Measurements from ENCODE around the gene C21orf91. TPM values are rescaled to one million over a fixed set of nuclear protein-coding genes. Genes with fewer than 3 reads are reported as not detected.

Gene C21orf91
- polyA plus RNA-seq, 1 experiment: 17.5 TPM

DNA sequence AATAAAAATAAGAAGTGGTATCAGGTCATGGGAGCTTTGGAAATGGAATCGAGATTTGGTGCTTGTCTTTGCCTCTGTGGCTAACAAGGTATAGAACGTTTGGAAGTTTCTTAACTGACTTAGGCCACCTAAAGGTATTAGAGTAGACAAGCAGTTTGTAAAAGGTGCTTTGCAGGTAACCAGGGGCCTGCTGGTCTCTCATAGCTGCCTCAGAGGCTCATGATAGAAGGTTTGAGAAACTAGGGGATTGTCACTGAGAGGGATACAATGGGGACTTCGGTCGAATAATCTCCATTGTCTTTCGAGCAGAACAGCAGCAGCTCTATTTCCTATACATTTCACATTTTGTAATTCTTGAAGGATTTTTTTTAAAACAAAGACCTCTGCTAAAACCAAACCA, 37.6 kb downstream of the C21orf91 start:
- DNase-seq (ENCODE audit: low read depth, low spot score): no peak
- H3K9me3 ChIP-seq (ENCODE audit: control insufficient read depth, insufficient read depth, low read length): no peaks in the 10 kb centered on the region
- ChIA-PET CTCF (interaction anchor here (1.2 kb wide), 1 partner anchor 102 kb away, joined by 3 read pairs; no protein-coding TSS in a partner anchor), POLR2A (no interaction called here)
- no peak overlapping the region for H3K27ac ChIP-seq (ENCODE audit: low read depth, low read length)
- H3K4me3 ChIP-seq (ENCODE audit: low read depth, low read length): no peak overlapping the region
- no peaks in the 10 kb centered on the region for H3K27me3 ChIP-seq (ENCODE audit: control insufficient read depth, insufficient read depth, low read length)
- TF ChIP-seq, protein P1, sequence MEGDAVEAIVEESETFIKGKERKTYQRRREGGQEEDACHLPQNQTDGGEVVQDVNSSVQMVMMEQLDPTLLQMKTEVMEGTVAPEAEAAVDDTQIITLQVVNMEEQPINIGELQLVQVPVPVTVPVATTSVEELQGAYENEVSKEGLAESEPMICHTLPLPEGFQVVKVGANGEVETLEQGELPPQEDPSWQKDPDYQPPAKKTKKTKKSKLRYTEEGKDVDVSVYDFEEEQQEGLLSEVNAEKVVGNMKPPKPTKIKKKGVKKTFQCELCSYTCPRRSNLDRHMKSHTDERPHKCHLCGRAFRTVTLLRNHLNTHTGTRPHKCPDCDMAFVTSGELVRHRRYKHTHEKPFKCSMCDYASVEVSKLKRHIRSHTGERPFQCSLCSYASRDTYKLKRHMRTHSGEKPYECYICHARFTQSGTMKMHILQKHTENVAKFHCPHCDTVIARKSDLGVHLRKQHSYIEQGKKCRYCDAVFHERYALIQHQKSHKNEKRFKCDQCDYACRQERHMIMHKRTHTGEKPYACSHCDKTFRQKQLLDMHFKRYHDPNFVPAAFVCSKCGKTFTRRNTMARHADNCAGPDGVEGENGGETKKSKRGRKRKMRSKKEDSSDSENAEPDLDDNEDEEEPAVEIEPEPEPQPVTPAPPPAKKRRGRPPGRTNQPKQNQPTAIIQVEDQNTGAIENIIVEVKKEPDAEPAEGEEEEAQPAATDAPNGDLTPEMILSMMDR (IDR thresholded peaks at IDR 0.05; ENCODE audit: low read depth, low read length): no peak

DNA sequence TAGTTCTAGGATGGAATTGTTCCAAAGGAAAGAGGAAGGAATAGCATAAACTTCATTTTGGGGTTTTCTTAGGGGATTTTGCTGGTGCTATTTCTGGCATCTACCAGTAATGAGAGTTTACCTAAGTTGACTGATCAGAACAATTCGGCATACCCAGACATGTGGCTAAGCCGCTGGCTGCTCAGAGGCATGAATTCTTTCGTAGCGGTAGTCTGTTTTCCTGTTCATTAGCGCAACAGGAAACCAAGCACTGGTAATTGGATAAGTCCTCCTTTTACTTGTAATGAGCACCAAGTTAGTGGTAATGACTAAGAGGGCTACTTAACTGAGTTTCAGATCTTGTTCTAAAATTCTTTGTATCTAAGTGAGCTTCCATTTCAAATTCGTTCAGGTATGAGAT, 38.6 kb downstream of the C21orf91 start:
- H3K27ac ChIP-seq (ENCODE audit: low read depth, low read length): no peak overlapping the region
- H3K4me3 ChIP-seq (ENCODE audit: low read depth, low read length): no peak overlapping the region
- TF ChIP-seq, protein P1 (IDR thresholded peaks at IDR 0.05; ENCODE audit: low read depth, low read length): no peak
- CTCF ChIA-PET: interaction anchor here (1.2 kb wide), 1 partner anchor 101 kb away, joined by 3 read pairs; no protein-coding TSS in a partner anchor
- H3K27me3 ChIP-seq (ENCODE audit: control insufficient read depth, insufficient read depth, low read length): no peaks in the 10 kb centered on the region
- POLR2A ChIA-PET: no interaction called here
- H3K9me3 ChIP-seq (ENCODE audit: control insufficient read depth, insufficient read depth, low read length): 0 out of 2 replicates have a peak, but pooled peaks cover 3% of the 10 kb centered on the region
- no peak for DNase-seq (ENCODE audit: low read depth, low spot score)

DNA sequence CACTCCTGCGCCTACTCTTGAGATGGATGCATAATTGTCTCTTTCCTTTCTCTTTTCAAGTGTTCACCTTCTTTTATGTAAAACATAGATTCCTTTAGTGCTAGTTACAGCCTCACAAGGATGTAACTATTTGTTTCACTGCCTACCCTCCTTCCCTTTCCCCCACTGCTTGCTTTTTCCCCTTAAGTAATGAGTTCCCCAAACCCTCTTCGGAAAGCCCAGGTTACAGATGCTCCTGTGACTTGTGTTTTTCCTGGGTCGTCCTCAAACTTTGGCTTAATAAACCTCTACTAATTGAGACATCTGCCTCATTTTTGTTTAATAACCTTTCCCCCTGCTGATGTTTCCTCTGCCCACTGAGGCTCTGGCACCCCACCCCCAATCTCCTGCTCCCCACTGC, 39.2 kb downstream of the C21orf91 start:
- CTCF ChIA-PET: no interaction called here
- no peak for DNase-seq (ENCODE audit: low read depth, low spot score)
- POLR2A ChIA-PET: no interaction called here
- TF ChIP-seq, protein P1 (IDR thresholded peaks at IDR 0.05; ENCODE audit: low read depth, low read length): no peak
- Histone ChIP-seq H3K27me3 (ENCODE audit: control insufficient read depth, insufficient read depth, low read length) (no peaks in the 10 kb centered on the region), H3K4me3 (ENCODE audit: low read depth, low read length) (no peak overlapping the region), H3K27ac (ENCODE audit: low read depth, low read length) (no peak overlapping the region), H3K9me3 (ENCODE audit: control insufficient read depth, insufficient read depth, low read length) (0 out of 2 replicates have a peak, but pooled peaks cover 3% of the 10 kb centered on the region)

DNA sequence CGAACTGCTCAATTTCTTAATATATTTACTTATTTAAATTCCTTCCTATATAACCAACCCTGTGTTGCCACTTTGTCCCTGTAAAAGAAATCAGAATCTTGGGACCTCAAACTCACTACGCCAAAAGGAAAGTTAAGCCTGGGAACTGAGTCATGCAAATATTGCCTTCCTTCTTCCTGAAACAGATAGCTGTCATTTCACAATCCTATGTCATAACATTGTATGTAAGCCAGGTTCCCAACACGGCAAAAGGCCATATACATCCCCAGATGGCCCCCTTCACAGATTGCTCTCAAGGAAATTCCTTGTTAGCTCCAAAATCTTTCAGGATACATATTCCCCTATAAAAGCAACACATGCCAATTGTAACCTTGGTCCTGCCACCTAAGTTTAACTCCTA, 39.7 kb downstream of the C21orf91 start:
- TF ChIP-seq, protein P1 (IDR thresholded peaks at IDR 0.05; ENCODE audit: low read depth, low read length): no peak
- H3K9me3 ChIP-seq (ENCODE audit: control insufficient read depth, insufficient read depth, low read length): 0 out of 2 replicates have a peak, but pooled peaks cover 3% of the 10 kb centered on the region
- no peak overlapping the region for H3K4me3 ChIP-seq (ENCODE audit: low read depth, low read length)
- H3K27me3 ChIP-seq (ENCODE audit: control insufficient read depth, insufficient read depth, low read length): no peaks in the 10 kb centered on the region
- no peak for DNase-seq (ENCODE audit: low read depth, low spot score)
- CTCF ChIA-PET: no interaction called here
- POLR2A ChIA-PET: no interaction called here
- H3K27ac ChIP-seq (ENCODE audit: low read depth, low read length): no peak overlapping the region

DNA sequence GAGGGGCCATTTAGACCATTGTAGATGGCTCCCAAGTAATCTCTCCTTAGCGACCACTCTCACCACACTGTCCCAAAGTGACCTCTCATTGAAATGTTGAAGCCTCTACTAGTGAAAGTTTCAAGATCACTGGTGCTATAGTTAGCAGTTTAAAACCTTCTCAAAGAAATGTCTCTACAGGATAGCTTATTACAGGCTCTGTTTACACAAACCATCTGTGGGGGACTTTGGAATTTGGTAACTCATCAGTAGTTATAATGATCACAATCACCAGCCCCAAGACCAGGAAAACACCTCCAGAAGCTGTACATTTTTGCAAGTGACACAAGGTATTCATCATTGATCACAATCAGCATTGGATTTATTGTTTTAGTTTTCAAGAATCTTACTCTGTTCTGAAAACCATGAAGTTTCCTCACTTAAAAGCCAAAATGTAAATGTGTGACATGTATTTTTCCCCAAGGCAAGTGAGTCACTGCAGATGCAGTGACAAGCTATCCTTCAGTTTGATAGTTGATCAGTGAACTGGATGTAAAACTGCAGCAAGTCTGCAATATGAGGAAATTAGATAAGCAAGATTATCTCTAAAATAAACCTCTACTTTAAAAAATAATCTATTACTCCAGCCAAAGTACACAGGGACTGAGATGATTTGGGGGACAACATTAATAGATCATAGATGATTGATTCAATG, 41.9 kb downstream of the C21orf91 start:
- CTCF ChIA-PET: no interaction called here
- Histone ChIP-seq H3K9me3 (ENCODE audit: control insufficient read depth, insufficient read depth, low read length) (0 out of 2 replicates have a peak, but pooled peaks cover 3% of the 10 kb centered on the region), H3K4me3 (ENCODE audit: low read depth, low read length) (no peak overlapping the region), H3K27me3 (ENCODE audit: control insufficient read depth, insufficient read depth, low read length) (no peaks in the 10 kb centered on the region), H3K27ac (ENCODE audit: low read depth, low read length) (no peak overlapping the region)
- TF ChIP-seq, protein P1 (IDR thresholded peaks at IDR 0.05; ENCODE audit: low read depth, low read length): no peak
- POLR2A ChIA-PET: no interaction called here
- no peak for DNase-seq (ENCODE audit: low read depth, low spot score)
